D721Med (cell line): Measurements from ENCODE around the gene LMTK3.
"Not testable (repeated sequence)": the region's sequence is repeated elsewhere in the genome, so short reads cannot be mapped to it uniquely, and the experiment has no call there.

Experiments
- DNase-seq: peaks from one replicate; pipeline ENCODE4 v3.0.0; 2011; ENCODE audit warnings: low spot score; ENCODE audit not compliant: insufficient read length
- FAIRE-seq: peaks from 2 replicates; lab custom pipeline; 2011; peaks lifted over from hg19 to GRCh38; lab: Jason Lieb, UNC
- TF ChIP-seq, protein P1 (sequence below): IDR thresholded peaks from 2 replicates; pipeline ENCODE4 v1.5.1; 2012; ENCODE audit warnings: mild to moderate bottlenecking, control low read depth; ENCODE audit not compliant: insufficient read depth; ENCODE audit errors: missing control alignments

LMTK3 gene

DNA sequence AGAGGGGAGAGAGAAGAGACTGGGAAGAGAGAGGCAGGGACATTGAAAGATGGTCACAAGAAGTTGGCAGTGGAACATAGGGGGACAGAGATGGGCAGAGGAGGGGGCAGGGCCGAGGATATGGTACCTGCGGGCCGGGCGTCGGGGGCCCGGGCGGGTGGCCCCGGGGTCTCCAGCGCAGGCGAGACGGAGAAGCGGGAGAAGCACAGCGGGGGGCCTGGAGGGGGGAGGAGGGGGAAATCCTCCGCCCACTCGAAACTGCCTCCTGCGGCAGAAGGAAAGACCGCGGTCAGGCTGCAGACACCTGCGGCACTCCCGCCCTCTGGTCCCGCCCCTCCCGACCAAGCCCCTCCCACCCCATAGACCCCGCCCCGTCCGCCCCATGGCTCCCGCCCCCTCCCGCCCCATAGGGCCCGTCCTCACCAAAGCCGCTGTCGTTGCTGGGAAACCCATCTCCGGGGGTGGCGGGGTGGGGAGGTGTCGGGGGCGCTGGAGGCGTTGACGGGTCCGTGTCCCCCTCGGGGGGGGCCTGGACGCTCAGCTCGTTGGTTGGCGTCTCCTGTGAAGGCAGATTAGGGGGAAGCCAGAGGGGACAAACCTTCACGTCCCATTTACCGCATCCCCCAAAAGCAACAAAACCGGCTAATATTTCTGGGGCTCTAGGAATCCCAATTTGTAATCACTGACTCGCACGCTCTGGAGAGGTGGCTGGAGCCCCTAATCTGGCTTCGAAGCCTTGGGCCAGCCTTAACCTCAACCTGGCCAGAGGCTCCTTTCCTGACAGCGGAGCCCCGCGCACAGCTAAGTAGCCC lies 20.4 kb downstream of the LMTK3 start:
- DNase-seq (no peak), FAIRE-seq (no peak)
- TF ChIP-seq, protein P1, sequence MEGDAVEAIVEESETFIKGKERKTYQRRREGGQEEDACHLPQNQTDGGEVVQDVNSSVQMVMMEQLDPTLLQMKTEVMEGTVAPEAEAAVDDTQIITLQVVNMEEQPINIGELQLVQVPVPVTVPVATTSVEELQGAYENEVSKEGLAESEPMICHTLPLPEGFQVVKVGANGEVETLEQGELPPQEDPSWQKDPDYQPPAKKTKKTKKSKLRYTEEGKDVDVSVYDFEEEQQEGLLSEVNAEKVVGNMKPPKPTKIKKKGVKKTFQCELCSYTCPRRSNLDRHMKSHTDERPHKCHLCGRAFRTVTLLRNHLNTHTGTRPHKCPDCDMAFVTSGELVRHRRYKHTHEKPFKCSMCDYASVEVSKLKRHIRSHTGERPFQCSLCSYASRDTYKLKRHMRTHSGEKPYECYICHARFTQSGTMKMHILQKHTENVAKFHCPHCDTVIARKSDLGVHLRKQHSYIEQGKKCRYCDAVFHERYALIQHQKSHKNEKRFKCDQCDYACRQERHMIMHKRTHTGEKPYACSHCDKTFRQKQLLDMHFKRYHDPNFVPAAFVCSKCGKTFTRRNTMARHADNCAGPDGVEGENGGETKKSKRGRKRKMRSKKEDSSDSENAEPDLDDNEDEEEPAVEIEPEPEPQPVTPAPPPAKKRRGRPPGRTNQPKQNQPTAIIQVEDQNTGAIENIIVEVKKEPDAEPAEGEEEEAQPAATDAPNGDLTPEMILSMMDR: no peak

DNA sequence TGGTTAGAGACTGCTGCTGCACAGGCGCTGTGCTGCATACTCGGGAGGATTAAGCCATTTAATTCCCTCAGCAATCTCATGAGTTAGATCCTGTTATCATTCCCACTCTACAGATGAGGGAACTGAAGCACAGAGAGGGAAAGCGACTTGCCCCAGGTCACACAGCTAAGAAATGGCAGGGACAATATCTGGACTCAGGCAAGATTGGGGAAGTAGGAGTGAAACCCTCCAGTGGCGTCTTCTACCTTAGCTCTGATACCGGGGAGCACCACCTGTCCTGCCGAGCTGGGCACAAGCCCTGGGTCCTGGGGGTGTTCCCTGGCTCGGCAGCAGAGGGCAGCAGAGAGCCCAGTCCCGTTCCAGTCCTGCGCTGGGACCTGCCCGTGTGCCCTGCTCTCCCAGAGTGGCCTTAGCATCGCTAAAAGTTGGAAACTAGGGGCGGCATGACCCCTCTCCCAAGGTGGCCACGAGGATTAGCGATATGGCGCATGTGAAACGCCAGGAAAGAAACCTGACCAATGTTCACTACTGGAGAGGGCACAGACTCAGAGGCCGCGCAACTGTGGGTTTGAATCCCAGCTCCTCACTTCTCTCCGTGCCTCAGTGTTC lies 21.9 kb downstream of the LMTK3 start:
- peak; percentile 92 for DNase-seq
- no peak for FAIRE-seq
- TF ChIP-seq, protein P1: peak; percentile 60

DNA sequence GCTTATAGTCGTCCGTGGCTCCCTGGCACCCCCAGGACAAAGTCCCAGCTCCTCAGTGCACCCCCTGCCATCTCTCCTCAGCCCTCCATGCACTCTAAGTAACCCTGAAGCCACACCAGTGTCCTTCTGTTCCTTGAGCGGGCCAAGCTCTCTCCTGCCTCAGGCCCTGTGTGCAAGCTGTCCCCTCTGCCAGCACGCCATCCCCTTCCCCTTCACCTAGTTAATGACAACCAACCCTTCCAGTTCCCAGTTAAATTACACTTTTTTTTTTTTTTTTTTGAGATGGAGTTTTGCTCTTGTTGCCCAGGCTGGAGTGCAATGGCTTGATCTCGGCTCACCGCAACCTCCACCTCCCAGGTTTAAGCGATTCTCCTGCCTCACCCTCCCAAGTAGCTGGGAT lies 23.2 kb downstream of the LMTK3 start:
- not testable (repeated sequence) for FAIRE-seq, DNase-seq

DNA sequence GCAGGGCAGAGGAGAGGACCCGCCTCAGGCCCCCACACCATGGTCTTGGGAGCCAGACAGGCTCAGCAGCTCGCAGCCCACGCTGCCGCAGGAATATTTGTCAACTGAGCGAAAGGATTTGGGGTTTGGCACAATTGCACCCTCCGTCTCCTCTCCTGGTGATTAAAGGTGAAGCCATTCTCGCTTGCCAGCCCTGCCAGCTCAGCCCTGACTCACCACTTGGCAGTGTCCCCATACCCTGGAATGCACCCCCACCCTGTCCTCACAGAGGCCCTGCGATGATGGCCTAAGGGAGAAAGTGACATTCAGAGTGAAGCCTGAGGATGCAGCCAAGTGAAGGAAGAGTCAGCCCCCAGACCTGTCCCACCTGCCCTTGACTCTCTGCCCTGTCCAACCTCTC lies 23.7 kb downstream of the LMTK3 start:
- TF ChIP-seq, protein P1: no peak
- DNase-seq (no peak), FAIRE-seq (no peak)

DNA sequence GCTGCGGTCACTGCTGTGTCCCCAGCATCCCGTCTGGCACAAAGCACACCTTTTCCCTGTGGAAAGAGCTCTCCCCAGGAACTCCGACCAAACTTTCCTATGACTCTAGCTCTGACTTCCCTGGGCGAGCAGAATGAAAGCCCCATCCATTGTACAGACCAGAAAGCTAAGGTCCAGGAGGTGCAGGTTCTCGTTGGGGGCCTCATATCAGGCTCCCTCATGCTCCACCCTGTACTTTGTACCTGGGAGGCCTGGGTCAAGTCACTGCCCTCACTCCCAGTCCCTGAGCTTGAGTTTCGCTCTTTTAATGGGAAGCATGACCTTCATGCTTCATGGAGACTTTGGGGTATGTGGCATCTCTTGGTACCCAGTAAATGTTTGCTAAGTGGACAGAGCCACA lies 24.1 kb downstream of the LMTK3 start:
- DNase-seq (no peak), FAIRE-seq (no peak)
- TF ChIP-seq, protein P1: no peak

DNA sequence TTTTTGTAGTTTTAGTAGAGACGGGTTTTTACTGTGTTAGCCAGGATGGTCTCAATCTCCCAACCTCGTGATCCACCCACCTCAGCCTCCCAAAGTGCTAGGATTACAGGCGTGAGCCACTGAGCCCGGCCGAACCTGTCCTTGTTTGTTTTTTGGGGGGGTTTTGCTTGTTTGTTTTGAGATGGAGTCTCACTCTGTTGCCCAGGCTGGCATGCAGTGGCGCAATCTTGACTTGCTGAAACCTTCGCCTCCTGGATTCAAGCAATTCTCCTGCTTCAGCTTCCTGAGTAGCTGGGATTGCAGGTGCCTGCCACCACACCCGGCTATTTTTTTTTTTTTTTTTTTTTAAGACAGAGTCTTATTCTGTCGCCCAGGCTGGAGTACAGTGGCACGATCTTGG lies 24.9 kb downstream of the LMTK3 start:
- DNase-seq, FAIRE-seq: not testable (repeated sequence)

DNA sequence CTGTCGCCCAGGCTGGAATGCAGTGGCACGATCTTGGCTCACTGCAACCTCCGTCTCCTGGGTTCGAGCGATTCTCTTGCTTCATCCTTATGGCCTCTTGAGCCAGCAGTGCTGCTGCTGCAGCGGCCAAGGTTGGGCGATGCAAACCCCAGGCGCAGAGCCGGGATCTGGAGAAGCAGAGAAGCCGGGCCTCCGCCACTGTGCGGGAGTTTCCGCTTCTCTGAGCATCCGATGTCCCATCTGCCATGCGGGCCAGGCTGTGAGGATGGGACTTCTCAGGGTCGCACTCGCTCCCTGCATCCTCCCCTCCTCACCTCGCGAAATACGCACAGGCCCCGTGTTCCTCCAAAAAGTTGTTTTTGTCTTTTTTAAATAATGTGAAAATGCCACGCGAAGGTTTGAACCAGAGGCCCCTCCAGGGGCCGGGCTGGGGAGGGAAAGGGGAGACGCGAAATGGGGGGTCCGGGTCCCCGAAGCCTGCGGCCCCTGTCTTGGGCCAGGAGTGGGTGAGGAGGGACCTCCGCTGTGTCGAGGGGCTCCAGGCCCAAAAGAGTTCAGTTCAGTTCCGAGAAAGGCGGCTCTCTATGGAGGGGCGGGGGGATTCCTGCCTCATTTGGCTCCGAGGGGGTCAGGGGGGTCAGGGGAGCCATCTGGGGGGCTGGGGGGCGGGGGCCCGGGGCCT lies 26.6 kb downstream of the LMTK3 start:
- FAIRE-seq: no peak
- DNase-seq: no peak
- TF ChIP-seq, protein P1: no peak
